PC-9 (cell line): ENCODE measurements around the gene MXRA8.

Source experiments
- CTCF ChIP-seq: fragments of 200-600 bp; sonication (generic); conservative IDR thresholded peaks from 2 replicates; pipeline ENCODE4 v1.6.1; 2017; ENCODE audit warnings: mixed run types, antibody characterized with exemption, mild to moderate bottlenecking, moderate library complexity
- EZH2 ChIP-seq: fragments of 200-600 bp; sonication (generic); IDR thresholded peaks from 2 replicates; pipeline ENCODE4 v1.8.0; 2017; ENCODE audit warnings: antibody characterized with exemption, low read depth

GRCh38 chr1:1388078-1388472 lies 29.7 kb upstream of the MXRA8 start:
- TF ChIP-seq CTCF, result no peak
- no peak for TF ChIP-seq EZH2
